ENCODE data around the gene PLCXD3.
"Not testable (repeated sequence)": the region's sequence is repeated elsewhere in the genome, so short reads cannot be mapped to it uniquely, and the experiment has no call there.

PLCXD3 gene

DNA sequence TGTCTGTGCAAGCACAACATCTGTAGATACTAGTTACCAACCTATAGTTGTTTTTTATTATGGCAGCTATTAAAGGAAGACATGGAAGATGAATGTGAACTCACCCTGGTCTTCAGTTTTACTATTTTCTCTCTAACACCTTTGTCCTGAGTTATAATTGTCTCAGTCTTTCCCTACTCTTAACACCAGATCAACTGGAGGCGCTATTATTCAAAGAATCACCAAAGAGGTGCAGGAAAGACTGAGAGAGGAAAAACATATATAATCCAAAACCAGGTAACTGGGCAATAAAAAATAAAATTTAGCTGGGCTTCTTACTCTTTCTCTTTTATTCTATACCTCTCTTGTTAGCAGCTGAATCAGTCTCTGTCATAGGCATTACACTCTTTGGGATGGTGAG lies 162.8 kb downstream of the PLCXD3 start:
- no peak for DNase-seq (ENCODE audit: low read depth)

DNA sequence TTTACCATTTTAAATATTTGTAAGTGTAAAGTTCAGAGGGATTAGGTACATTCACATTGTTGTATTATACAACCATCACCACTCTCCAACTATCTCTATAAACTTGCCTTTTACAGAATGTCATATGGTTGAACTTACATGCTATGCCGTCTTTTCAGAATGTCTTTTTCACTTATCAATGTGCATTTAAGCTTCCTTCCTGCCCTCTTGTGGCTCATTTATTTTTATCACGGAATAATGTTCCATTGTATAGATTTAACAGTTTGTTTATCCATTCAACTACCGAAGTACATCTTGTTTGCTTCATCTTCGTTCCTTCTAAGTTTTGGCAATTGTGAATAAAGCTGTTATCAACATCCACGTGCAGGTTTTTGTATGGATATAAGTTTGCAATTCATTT lies 163.8 kb downstream of the PLCXD3 start:
- DNase-seq (ENCODE audit: low read depth): peak; percentile 6

DNA sequence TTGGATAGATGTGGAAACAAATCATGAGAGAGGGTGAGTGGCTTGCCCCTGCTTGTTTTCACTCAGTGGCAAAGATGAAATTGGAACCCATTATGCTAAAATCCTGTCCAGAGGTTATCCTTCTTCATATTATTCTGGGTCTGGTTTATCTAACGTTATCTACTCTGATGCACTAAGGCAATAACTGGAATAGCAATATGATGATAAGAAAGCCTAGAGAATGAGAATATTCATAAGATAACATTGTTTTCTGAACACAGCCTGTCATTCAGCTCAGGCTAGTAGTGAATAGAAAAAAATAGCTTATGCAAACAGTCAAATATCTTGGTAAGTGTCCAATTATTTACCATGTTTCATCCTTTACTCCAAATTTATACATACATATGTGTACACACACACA lies 165.1 kb downstream of the PLCXD3 start:
- no peak for DNase-seq (ENCODE audit: low read depth)

DNA sequence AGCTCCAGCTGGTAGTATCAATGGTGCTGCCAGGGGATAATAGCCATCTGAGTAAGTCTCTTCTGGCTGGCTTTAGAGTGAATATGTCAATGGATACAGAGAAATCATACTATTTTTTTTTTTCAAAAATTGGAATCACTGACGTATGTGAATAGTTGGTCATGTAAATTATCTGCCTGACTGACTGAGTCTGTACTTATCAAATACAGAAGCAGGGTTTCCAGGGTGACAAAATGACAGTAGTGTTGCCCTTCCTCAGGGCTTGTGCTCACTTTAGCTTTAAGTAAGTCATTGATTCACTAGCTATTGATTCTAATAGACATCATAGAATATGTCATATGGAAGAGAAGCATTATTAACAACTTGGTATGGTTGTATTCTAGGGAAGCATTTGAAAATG lies 171.1 kb downstream of the PLCXD3 start:
- DNase-seq (ENCODE audit: low read depth): no peak

DNA sequence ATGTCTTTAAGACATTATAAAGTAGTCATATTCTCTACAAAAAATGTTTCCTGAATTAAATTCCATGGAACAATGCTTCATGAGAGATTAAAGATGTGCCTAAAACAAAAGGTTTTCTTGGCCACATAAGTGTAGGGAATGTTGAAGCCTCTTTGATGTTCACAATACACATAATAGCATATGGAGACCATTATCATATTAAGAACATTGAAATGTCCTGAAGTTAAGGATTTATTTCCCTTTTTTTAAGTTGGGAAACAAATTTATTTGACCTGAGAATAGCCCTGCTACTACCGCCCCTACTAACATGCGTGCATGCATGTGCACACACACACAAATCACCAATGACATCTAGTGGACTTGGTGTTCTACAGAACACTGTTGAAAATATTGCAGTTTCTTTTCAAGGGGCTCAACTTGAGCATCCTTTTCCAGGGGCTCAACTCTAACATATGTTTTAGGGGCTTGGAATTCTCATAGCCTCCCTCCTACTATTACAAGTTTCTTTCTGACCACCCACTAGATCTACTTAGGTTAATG lies 172.2 kb downstream of the PLCXD3 start:
- no peak for DNase-seq (ENCODE audit: low read depth)

DNA sequence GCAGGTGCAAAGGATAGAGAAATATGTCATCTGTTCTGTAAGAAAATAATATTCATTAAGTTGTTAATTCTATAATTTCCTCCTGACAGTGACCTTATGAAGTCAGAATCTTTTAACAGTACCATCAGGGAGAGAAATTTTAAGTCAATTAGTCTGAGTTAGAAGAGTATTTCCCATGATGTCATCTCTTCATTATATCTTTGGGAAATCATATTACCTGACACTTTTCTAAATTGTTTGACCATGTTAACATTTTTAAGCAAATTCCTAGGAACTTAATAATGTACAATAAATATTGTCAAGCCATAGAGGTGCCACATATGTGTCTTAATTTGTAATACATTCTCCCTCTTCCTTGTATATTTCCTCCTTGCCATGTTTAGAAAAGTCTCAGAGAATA lies 172.7 kb downstream of the PLCXD3 start:
- DNase-seq (ENCODE audit: low read depth): no peak

DNA sequence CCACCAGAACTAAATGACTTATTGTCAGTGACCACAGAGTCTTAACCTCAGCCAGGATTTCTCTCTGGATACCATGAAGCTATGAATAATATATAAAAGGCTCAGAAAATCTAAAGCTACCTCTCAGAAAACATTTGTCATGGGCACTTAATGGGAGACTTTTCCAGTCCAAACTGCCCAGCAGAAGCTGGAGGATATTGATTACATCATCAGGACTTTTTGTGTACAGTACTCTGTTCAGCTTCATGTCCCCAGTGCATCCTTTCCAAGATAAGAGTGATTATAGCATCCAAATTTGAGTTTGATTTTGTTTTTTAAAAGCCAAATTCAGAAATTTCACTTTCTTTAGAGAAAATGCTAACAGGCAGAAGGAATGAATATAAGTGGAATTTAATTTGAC lies 173.2 kb downstream of the PLCXD3 start:
- DNase-seq (ENCODE audit: low read depth): no peak

DNA sequence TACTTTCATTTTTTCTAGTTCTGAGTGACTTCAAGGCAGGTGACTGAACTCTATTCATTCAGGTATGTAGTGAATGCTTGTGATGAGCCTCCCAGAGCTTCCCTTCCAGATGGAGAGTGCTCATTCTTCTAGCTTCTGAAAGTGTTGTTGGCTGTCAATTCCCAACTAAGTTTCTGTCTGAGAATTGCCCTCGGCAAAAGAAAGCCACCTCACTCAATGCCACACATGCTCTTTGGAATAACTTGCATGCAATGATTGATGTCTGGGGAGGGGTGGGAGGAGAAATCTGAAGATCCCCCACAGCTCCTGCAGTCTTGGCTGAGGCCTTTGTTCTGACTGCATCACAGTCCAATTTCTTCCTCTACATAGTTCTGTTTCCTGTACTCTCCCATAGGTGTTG lies 173.9 kb downstream of the PLCXD3 start:
- DNase-seq (ENCODE audit: low read depth): no peak

DNA sequence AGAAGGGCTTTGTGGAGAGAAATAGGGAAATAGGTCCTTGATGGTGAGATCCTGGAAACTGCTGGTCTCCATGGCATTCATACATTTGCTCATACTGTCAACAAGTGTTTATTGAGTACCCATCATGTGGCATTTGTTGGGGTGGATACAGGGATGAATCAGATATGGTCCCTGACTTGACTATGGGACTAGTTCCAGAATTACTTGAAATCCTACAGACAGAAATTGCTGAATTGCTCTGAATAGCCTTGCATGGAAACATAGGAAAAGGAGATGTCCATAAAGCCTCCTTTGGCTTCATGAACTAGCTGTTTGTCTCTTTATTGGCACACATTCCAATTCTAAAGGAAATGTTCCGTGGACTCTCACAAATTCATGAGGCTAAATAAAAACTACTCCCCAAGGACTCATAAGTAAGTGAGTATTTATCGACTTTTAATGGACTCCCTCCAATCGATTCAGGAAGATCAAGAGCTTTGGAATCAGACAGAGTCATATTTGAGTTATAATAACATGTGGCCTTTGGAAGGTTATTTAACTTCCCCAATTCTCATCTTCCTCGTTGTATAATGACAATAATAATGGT lies 174.7 kb downstream of the PLCXD3 start:
- no peak for DNase-seq (ENCODE audit: low read depth)

DNA sequence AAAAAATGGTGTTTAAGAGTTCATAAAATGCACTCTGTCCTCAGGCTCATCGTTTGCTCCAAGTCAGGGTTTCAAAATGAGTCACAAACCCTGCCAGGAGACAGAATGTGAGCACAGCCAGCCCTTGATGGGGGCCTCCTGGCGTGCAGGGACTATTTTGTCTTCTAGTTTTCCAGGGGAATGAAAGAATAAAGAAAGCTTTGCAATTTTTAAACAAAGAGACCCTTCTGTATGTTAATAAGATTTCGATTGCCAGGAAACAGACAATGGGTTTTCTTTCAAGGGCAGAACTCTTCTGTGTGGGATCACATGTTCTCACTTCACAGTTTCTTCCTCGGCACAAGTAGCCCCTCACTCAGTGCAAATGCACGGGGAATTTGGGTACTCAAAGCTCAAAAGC lies 175.6 kb downstream of the PLCXD3 start:
- DNase-seq (ENCODE audit: low read depth): peak; percentile 13

DNA sequence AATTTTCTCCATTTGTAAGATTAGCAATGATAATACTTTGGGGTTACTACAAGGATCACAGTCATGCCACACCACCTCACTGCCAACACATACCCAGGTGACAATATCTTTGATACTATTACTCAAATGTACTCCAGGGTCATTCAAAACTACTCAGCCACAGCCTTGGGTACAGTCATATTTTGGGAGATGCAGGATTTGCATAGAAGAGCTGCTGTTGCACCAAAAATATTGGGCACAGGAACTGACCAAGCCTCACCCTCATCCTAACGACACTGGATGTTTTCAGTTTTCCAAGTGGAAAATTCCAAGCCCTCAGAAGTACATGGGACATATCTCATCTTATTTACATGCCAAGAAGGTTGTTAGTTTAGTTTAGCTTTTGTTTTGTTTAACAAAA lies 176.2 kb downstream of the PLCXD3 start:
- no peak for DNase-seq (ENCODE audit: low read depth)

DNA sequence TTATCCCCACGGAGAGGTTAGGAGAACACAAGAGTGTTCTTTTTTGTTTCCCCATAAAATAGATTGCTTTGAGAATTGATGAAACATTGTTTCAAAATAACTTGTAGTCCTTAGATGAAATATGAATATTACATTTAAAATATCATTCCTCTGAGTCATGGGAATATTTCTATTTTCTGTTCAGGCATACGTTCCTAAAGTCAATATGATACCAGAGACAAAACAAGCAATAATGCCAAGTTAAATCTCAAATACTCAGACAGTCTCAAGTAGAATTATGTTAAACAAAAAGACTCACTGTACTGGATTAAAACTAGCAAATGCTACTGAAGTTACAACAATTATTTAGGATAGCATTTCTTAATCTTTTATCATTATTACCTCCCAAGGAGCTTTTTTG lies 185.3 kb downstream of the PLCXD3 start:
- no peak for DNase-seq (ENCODE audit: low read depth)

DNA sequence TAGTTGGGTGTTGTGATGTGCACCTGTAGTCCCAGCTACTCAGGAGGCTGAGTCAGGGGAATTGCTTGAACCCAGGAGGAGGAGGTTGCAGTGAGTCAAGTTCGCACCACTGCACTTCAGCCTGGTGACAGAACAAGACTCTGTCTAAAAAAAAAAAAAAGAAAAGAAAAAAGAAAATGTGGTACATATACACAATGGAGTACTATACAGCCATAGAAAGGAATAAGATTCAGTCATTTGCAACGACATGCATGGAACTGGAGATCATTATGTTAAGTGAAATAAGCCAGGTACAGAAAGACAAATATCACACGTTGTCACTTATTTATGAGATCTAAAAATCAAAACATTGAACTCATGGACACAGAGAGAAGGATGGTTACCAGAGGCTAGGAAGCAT lies 187.6 kb downstream of the PLCXD3 start:
- not testable (repeated sequence) for DNase-seq (ENCODE audit: low read depth)

DNA sequence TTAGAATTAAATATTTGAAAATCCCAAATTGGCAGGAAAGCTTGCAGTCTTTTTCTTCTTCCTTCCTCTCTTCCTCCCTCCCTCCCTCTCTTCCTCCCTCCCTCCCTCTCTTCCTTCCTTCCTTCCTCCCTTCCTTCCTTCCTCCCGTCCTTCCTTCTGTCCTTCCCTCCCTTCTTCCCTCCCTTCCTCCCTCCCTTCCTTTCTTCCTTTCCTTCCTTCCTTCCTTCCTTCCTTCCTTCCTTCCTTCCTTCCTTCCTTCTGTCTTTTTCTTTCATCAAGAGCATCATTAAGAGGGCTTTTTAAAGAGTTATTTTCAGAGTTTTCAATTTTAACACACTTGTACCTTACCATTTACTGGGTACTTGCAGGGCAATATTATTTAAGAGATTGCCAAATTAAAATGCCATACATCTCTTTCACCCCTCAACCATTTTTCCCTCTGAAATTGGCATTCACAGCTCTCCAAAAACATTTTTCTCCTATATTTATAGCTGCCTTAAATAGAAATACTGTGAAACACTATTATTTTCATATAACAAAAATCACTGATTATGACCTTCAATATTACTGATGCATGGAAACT lies 197.8 kb downstream of the PLCXD3 start:
- DNase-seq (ENCODE audit: low read depth): no peak

DNA sequence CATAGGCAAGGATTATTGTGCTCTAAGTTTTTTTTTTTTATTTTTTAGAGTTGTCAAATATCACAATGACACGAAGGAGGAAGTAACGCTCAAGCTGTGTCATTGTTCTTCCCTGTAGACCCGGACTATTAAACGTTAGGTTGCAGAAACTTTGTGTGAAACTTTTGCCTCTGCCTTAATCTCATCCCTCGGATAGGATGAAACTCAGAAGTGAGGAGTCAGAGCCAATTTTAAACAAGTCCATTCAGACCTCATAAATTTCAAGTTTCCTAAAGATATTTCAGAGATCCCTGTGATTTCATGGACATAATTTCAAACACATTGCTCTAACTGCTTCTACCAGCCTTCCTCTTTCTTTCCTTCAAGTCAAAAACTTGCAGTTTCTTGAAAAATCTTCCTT lies 198.3 kb downstream of the PLCXD3 start:
- DNase-seq (ENCODE audit: low read depth): no peak

DNA sequence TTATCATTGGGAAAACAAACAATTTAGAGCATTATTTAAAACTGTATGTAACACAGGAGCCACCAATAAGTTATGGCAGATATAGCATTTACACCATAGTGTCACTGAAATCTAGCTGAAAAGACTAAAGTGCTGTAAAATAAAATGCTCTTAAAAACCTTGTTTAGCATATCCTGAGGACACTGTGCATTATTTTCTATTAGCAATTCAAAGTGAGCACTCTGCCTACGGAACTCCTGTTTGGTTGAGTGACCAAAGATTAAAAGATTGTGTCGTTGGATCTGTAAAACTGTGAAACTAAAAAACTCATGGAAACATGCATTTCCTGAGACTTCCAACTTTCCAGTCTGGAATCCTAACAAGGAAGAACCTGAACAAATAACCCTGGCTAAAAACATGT lies 201.1 kb downstream of the PLCXD3 start:
- no peak for DNase-seq (ENCODE audit: low read depth)

DNA sequence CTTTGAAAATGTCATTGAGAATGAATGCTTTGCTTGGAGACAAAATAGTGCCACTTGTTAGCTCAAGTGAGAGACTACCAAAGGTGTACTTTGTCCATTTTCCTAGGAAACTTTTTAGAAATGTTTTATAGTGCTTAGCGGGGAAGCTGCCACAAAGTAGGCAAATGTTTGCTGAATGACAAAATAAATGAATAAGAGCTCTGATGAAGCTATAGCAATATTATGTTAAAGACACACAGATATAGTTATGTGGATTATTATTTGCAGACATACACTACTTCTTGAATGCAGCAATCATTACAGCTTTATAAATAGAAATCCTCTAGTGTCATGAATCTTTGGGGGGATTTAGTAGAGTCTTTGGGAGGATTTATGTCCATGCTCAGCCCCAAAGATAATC lies 204.4 kb downstream of the PLCXD3 start:
- no peak for DNase-seq (ENCODE audit: low read depth)

DNA sequence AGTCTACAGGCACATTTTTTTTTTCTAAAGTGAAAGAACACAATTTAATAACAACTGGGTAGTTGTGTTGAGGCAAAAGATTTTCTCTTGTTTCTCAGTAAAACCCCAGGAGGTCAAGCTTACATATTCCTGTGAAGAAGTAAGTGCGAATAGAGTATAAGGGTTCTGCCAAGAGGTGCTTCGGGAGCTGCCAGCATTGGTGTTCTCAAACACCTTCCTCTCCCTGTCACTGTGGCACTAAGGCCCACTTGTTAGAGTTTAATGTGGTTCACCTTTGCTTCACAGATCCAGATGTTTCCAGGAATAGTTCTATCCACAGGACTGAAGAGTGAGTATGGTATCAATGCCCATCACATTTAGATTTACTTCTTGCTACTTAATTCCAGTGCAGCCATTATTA lies 205.3 kb downstream of the PLCXD3 start:
- no peak for DNase-seq (ENCODE audit: low read depth)

DNA sequence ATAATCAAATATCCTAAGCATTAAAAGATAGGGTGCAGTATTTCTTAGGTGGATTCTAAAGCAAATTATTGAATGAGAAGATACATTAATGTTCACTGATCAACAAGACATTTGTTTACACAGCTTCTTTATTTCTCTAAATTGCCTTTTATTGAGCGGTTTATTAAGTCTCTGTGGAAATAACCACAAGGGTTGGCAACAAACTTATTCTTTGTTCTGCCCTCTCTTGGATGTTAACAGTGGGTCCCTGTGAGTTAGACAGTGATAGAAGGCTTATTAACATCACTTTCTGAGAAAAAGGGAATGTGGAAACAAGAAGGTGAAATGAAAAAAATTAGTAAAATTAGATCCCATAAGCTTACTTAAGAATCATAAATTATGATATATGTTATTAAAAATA lies 214.3 kb downstream of the PLCXD3 start:
- no peak for DNase-seq (ENCODE audit: low read depth)

DNA sequence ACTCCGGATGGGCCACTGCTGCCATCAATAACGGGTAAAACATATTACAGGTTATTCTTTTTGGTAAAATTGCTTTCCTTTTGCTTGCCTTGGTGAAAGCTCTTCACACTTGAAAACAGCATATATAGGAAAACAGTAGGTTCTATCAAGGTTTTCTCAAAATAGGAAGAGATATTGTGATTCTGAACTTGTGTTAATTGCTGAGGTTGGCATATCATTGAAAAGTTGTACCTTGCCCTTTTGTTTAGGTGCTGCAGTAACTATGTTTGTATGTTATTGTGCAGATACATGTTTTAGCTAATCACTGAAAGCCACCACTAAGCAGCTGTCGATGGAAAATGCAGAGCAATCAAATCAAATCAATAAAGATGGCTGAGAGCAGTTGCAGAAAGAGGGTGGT lies 219.1 kb downstream of the PLCXD3 start:
- no peak for DNase-seq (ENCODE audit: low read depth)

DNA sequence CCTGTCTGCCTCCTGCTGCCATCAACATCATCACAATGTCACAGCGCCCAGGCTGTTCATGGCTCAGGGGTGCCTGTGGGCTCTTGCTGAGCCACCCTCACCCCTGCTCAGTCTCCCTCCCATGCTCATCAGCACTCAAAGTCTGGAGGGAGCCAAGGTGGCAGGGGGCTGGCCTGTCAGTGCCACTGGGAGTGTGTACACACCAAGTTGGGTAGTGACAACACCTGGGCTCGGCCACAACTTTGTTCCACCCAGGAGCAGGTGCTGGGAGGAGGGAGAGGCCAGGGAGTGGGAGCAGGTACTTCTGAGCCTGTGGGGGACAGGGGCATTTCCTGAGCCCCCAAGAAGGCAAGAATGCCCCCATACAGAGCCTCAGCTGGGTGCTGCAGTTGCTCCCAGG lies 219.6 kb downstream of the PLCXD3 start:
- DNase-seq (ENCODE audit: low read depth): no peak

DNA sequence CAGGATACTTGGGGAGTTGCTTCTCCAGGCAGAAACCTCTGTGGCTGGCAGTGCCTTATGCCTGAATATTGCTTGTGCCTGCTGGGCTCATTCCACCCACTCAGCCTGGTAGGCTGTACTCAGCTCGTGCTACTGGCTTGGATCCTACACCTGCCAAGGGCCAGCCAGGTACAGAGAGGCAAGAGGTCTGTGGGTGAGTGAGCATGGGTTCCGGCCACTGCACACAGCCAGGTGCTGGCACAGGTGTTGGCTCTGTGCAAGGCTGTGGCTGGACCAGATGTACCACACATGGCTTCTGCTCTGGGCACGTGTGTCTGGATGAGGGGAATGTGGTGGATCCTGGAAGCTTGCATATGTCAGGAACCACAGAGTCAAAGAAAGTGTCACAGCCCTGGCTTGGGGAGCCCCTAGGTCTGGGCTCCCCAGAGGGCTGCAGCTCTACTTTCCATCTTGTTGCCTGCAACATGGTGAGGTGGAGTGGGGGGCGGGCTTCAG lies 220.4 kb downstream of the PLCXD3 start:
- no peak for DNase-seq (ENCODE audit: low read depth)

DNA sequence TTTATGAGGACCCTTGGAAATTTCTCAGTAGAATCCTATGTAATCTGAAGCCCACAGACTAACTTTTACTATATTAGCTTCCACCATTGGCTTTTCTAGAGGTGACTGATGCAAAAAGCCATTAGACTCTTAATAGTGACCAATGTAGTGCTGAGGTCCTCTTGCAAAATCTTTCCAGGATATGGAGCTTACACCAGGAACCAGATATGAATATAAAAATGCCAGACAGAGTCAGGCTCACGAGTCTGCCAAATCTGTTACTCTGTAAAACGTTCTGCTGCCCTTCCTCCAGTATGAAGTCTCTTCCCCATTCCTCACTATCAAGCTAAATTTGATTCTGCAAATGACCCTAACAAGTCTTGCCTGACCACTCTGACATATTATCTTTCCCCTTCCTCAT lies 223.7 kb downstream of the PLCXD3 start:
- DNase-seq (ENCODE audit: low read depth): no peak

DNA sequence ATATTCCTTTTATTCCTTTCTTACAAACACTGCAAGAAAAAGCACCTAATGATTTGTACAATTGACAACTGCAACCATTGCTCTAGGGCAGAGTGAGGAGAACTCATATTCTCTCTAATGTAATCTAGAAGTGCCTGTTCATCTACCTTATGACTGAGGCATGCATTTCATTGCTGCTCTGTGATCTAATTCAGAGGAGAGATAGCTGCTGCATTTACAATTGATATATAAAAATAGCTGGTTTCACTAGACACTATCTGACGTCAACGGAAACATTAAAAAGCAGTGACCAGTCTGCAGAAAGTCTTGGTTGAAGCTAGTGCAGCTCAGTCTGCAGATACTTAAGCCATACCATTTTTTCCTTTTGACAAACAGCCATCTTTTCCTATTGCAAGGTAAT lies 224.2 kb downstream of the PLCXD3 start:
- DNase-seq (ENCODE audit: low read depth): no peak
